ENCODE results near the gene PPP1R27.

PPP1R27 gene

DNA sequence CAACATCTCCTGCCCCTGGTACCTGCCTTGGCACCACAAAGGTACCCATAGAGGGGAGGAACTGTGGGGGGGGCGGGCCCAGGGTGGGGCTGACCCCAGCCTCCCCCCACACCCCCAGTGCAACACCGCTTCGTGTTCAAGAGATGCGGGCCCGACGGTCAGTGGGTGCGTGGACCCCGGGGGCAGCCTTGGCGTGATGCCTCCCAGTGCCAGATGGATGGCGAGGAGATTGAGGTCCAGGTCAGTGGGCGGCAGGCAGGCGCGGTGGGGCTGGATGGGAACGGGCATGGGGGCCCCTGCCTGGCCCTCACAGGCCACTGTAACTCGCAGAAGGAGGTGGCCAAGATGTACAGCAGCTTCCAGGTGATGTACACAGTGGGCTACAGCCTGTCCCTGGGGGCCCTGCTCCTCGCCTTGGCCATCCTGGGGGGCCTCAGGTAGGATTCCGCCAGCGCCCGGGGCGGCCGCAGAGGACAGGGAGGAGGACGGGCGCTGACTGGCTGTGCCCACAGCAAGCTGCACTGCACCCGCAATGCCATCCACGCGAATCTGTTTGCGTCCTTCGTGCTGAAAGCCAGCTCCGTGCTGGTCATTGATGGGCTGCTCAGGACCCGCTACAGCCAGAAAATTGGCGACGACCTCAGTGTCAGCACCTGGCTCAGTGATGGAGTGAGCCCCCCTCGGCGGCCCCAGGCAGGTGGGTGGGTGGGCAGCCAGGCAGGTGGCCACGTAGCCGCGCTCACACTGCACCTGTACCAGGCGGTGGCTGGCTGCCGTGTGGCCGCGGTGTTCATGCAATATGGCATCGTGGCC, 23.8 kb downstream of the PPP1R27 start:
- TF ChIP-seq FOXP2 (optimal IDR thresholded peaks at IDR 0.05; ENCODE audit: borderline replicate concordance, extremely low read depth, extremely low read length, insufficient read depth) (no peak), TAF1 (IDR thresholded peaks at IDR 0.05; ENCODE audit: borderline replicate concordance, insufficient read depth, low read length) (no peak), POLR2AphosphoS5 (IDR thresholded peaks at IDR 0.05; ENCODE audit: low read depth, low read length) (no peak)

DNA sequence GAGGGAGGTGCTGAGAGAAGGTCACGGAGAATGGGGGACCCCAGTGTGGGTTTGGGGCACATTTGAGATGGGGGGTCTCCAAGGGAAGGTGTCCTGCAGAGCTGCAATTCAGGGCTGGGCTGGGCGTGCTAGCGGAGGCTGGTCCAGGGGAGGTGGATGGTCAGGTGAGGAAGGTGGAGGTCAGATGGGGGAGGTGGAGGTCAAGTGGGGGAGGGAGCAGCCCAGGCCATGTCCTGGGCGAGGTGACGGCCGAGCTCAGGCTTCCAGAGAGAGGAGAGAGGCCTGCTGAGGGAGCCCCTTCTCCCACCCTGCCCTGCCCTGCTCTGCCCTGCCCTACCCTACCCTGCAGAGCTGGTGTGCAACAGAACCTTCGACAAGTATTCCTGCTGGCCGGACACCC, 24.4 kb downstream of the PPP1R27 start:
- no peak for TF ChIP-seq FOXP2 (optimal IDR thresholded peaks at IDR 0.05; ENCODE audit: borderline replicate concordance, extremely low read depth, extremely low read length, insufficient read depth)
- TF ChIP-seq POLR2AphosphoS5 (IDR thresholded peaks at IDR 0.05; ENCODE audit: low read depth, low read length) = no peak
- no peak for TF ChIP-seq SIN3A (IDR thresholded peaks at IDR 0.05; ENCODE audit: borderline replicate concordance, insufficient read depth, low read length)
- TF ChIP-seq, protein P1, sequence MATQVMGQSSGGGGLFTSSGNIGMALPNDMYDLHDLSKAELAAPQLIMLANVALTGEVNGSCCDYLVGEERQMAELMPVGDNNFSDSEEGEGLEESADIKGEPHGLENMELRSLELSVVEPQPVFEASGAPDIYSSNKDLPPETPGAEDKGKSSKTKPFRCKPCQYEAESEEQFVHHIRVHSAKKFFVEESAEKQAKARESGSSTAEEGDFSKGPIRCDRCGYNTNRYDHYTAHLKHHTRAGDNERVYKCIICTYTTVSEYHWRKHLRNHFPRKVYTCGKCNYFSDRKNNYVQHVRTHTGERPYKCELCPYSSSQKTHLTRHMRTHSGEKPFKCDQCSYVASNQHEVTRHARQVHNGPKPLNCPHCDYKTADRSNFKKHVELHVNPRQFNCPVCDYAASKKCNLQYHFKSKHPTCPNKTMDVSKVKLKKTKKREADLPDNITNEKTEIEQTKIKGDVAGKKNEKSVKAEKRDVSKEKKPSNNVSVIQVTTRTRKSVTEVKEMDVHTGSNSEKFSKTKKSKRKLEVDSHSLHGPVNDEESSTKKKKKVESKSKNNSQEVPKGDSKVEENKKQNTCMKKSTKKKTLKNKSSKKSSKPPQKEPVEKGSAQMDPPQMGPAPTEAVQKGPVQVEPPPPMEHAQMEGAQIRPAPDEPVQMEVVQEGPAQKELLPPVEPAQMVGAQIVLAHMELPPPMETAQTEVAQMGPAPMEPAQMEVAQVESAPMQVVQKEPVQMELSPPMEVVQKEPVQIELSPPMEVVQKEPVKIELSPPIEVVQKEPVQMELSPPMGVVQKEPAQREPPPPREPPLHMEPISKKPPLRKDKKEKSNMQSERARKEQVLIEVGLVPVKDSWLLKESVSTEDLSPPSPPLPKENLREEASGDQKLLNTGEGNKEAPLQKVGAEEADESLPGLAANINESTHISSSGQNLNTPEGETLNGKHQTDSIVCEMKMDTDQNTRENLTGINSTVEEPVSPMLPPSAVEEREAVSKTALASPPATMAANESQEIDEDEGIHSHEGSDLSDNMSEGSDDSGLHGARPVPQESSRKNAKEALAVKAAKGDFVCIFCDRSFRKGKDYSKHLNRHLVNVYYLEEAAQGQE (IDR thresholded peaks at IDR 0.05; ENCODE audit: insufficient read depth in 1 of 2, low read depth in 2 of 2, low read length in 2 of 2) = no peak
- no peak for TF ChIP-seq TAF1 (IDR thresholded peaks at IDR 0.05; ENCODE audit: borderline replicate concordance, insufficient read depth, low read length)

DNA sequence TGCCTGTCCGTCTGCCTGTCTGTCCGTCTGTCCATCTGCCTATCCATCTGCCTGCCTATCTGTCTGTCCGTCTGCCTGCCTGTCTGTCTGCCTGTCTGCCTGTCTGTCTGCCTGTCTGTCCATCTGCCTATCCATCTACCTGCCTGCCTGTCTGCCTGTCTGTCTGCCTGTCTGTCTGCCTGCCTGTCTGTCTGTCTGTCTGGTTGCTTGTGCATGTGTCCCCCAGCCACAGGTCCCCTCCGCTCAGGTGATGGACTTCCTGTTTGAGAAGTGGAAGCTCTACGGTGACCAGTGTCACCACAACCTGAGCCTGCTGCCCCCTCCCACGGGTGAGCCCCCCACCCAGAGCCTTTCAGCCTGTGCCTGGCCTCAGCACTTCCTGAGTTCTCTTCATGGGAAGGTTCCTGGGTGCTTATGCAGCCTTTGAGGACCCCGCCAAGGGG, 25.3 kb downstream of the PPP1R27 start:
- TF ChIP-seq SIN3A (IDR thresholded peaks at IDR 0.05; ENCODE audit: borderline replicate concordance, insufficient read depth, low read length) = no peak

DNA sequence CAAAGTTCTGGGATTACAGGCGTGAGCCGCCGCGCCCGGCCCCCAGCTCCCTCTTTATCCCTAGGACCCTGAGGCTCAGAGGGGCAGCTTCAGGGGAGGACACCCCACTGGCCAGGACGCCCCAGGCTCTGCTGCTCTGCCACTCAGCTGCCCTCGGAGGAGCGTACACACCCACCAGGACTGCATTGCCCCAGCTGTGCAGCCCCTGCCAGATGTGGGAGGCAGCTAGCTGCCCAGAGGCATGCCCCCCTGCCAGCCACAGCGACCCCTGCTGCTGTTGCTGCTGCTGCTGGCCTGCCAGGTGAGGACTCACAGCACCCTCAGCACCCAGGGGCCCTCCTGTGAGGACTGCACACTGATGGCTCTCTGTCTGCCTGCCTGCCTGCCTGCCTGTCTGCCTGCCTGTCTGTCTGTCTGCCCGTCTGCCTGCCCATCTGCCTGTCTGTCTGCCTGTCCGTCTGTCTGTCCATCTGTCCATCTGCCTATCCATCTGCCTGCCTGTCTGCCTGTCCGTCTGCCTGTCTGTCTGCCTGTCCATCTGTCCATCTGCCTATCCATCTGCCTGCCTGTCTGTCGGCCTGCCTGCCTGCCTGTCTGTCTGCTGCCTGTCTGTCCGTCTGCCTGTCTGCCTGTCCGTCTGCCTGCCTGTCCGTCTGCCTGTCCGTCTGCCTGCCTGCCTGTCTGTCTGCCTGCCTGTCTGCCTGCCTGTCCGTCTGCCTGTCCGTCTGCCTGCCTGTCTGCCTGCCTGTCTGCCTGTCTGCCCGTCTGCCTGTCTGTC, 25.9 kb downstream of the PPP1R27 start:
- TF ChIP-seq POLR2AphosphoS5 (IDR thresholded peaks at IDR 0.05; ENCODE audit: low read depth, low read length) = no peak
- no peak for TF ChIP-seq FOXP2 (optimal IDR thresholded peaks at IDR 0.05; ENCODE audit: borderline replicate concordance, extremely low read depth, extremely low read length, insufficient read depth)
- TF ChIP-seq SIN3A (IDR thresholded peaks at IDR 0.05; ENCODE audit: borderline replicate concordance, insufficient read depth, low read length) = no peak
- TF ChIP-seq, protein P1 (IDR thresholded peaks at IDR 0.05; ENCODE audit: insufficient read depth in 1 of 2, low read depth in 2 of 2, low read length in 2 of 2) = no peak
- TF ChIP-seq TAF1 (IDR thresholded peaks at IDR 0.05; ENCODE audit: borderline replicate concordance, insufficient read depth, low read length) = no peak

DNA sequence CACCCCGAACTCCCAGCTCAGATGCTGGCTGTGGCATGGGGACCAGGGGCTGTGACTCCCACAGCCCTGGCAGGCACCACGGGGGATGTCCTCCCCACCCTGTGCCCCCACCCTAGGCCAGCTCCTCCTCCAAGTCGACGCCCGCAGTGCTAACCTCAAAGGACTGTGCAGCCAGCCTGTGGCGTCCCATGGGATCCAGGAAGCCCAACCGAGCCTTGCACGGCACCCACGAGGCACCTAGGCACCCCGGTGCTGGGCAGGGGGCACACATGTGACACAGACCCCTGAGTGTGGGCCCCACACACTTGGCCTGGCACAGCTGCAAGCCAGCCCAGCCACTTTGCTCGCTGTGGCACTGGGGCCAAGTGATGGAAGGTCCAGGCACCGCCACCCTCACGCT, 27.0 kb downstream of the PPP1R27 start:
- TF ChIP-seq FOXP2 (optimal IDR thresholded peaks at IDR 0.05; ENCODE audit: borderline replicate concordance, extremely low read depth, extremely low read length, insufficient read depth) (no peak), TAF1 (IDR thresholded peaks at IDR 0.05; ENCODE audit: borderline replicate concordance, insufficient read depth, low read length) (no peak), POLR2AphosphoS5 (IDR thresholded peaks at IDR 0.05; ENCODE audit: low read depth, low read length) (no peak), SIN3A (IDR thresholded peaks at IDR 0.05; ENCODE audit: borderline replicate concordance, insufficient read depth, low read length) (no peak)
- TF ChIP-seq, protein P1 (IDR thresholded peaks at IDR 0.05; ENCODE audit: insufficient read depth in 1 of 2, low read depth in 2 of 2, low read length in 2 of 2) = no peak

All from PFSK-1 (cell line).